HL-60 (cell line): ENCODE data around the gene POC1A.

Source experiments
- DNase-seq, 2 experiments: peaks; one replicate each; pipeline ENCODE4 v3.0.0-alpha.2; 2010 to 2020; ENCODE audit warnings: low read depth in 1 of 2, low spot score in 1 of 2
- H3K27ac ChIP-seq: fragments of 250-450 bp; sonication (Bioruptor Pico); replicated peaks from 2 replicates; pipeline ENCODE4 v1.5.1; 2020; ENCODE audit warnings: mild to moderate bottlenecking, moderate library complexity
- H3K27me3 ChIP-seq: fragments of 250-450 bp; sonication (Bioruptor Pico); 2 replicates; pipeline ENCODE4 v1.5.1; 2021; ENCODE audit warnings: mild to moderate bottlenecking, moderate library complexity; ENCODE audit not compliant: insufficient read depth, poor library complexity, severe bottlenecking
- H3K4me3 ChIP-seq: replicated peaks from 2 replicates; pipeline ENCODE4 v1.5.1; 2011; ENCODE audit warnings: mild to moderate bottlenecking, control low read depth, low read length; ENCODE audit not compliant: insufficient read depth
- GABPA ChIP-seq: IDR thresholded peaks from 2 replicates; pipeline ENCODE4 v1.6.1; 2012; ENCODE audit warnings: low read depth
- POLR2AphosphoS5 ChIP-seq: IDR thresholded peaks from 2 replicates; pipeline ENCODE4 v1.6.1; 2012; ENCODE audit warnings: low read depth
- SPI1 ChIP-seq: IDR thresholded peaks from 2 replicates; pipeline ENCODE4 v1.6.1; 2012; ENCODE audit warnings: low read depth, mild to moderate bottlenecking, borderline replicate concordance
- TF ChIP-seq, protein P1 (sequence below): IDR thresholded peaks from 2 replicates; pipeline ENCODE4 v1.6.1; 2012; ENCODE audit warnings: low read depth; ENCODE audit not compliant: insufficient replicate concordance
- TF ChIP-seq, protein P2 (sequence below): IDR thresholded peaks from one replicate; pipeline ENCODE4 v1.5.1; 2011; ENCODE audit warnings: low read length, control low read depth, inconsistent platforms; ENCODE audit not compliant: insufficient read depth

POC1A gene

DNA sequence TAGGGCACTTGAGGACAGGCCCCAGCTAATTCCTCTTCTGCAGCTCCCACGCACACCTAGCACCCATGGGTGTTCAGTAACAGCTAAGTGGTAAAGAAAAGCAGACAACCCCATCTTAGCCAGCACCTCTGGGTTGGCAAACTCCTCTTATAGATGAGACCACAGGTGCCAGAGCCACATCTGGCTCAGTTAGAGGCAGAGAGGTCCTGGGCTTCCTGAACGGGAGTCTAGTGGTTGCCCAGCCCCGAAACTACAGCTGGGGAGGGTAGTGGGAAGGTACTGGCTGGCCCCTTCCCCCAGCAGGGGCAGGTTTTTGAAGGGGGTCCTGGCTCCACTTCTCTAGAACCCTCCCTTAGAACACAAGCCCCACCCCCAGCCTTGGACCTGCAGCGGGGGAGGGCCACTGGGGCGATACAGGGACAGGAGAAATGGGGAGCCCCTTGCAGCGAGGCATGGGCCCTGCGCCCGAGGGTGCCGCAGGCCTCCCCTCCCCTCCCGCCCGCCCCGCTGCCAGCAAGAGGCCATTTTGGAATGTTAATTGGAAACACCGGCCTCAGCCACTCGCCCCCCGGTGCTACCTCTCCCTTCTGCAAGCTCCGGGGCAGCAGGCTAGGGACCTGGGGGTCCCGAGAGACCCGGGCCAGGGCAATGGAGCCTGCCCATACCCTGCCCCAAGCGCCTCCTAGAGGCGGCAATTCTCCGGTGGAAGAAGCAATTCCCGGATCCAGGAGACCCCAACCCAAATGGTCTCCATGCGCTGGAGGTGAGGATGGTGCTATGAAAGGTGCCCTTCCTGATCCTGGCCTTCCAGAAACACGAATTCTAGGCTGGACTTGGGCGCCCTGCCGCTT is 99.3 kb downstream of the POC1A start:
- no peaks in the 10 kb centered on the region for H3K27me3 ChIP-seq
- H3K4me3 ChIP-seq, result peak overlapping the region; percentile 62
- H3K27ac ChIP-seq, result peak overlapping the region; percentile 85
- no peak for TF ChIP-seq SPI1
- TF ChIP-seq, protein P1, sequence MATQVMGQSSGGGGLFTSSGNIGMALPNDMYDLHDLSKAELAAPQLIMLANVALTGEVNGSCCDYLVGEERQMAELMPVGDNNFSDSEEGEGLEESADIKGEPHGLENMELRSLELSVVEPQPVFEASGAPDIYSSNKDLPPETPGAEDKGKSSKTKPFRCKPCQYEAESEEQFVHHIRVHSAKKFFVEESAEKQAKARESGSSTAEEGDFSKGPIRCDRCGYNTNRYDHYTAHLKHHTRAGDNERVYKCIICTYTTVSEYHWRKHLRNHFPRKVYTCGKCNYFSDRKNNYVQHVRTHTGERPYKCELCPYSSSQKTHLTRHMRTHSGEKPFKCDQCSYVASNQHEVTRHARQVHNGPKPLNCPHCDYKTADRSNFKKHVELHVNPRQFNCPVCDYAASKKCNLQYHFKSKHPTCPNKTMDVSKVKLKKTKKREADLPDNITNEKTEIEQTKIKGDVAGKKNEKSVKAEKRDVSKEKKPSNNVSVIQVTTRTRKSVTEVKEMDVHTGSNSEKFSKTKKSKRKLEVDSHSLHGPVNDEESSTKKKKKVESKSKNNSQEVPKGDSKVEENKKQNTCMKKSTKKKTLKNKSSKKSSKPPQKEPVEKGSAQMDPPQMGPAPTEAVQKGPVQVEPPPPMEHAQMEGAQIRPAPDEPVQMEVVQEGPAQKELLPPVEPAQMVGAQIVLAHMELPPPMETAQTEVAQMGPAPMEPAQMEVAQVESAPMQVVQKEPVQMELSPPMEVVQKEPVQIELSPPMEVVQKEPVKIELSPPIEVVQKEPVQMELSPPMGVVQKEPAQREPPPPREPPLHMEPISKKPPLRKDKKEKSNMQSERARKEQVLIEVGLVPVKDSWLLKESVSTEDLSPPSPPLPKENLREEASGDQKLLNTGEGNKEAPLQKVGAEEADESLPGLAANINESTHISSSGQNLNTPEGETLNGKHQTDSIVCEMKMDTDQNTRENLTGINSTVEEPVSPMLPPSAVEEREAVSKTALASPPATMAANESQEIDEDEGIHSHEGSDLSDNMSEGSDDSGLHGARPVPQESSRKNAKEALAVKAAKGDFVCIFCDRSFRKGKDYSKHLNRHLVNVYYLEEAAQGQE, result no peak
- TF ChIP-seq POLR2AphosphoS5, result no peak; the same call in 1 of the 2 replicates
- TF ChIP-seq, protein P2, sequence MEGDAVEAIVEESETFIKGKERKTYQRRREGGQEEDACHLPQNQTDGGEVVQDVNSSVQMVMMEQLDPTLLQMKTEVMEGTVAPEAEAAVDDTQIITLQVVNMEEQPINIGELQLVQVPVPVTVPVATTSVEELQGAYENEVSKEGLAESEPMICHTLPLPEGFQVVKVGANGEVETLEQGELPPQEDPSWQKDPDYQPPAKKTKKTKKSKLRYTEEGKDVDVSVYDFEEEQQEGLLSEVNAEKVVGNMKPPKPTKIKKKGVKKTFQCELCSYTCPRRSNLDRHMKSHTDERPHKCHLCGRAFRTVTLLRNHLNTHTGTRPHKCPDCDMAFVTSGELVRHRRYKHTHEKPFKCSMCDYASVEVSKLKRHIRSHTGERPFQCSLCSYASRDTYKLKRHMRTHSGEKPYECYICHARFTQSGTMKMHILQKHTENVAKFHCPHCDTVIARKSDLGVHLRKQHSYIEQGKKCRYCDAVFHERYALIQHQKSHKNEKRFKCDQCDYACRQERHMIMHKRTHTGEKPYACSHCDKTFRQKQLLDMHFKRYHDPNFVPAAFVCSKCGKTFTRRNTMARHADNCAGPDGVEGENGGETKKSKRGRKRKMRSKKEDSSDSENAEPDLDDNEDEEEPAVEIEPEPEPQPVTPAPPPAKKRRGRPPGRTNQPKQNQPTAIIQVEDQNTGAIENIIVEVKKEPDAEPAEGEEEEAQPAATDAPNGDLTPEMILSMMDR, result no peak
- no peak for TF ChIP-seq GABPA
- DNase-seq, result peak in 1 of 2 experiments; percentile 33

DNA sequence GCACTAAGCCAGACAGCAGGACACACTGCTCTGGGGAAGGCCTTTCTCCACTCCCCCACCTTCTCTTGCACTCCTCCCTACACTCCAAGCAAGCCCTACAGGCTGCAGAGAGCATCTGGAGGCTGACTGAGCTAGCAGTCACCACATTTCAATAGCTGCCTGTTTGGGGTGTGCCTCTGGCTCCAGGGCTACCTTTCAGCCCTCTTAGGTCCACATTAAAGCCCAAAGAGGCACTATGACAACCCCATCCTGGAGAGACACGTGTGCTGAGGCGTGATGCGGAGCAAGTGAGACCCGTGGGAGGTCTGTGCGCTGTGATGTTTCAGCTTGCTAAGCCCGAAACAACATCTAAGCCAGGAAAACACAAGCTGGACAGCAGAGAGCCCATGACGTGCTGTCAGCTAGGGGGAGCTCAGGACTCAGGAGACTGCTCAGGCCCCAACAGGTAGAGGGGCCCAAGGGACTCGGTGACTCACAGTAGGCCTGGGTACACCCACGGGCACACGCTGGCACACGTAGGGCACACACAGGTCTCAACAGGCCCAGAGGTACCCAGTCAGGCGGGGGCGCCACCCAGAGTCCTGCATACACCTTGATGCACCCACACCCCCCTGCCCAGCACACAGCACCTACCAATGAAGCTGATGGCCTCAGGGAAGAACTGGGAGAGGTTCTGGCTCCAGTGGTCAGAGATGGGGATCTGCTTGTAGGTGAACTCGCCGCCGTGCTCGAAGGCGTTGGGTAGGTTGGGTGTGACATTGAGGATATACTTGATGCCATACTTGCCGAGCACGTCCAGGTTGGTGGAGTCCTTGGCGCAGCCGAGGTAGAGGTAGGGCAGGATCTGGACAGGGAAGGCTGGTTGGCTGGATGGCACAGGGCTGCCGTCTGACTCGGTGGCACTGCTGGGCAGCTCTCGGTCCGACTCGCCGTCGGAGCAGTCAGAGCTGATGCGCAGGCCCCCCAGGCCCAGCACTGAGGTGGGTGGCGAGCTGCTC is 100.6 kb downstream of the POC1A start:
- no peak for TF ChIP-seq GABPA
- TF ChIP-seq, protein P2, result peak; percentile 6
- TF ChIP-seq, protein P1, result peak; percentile 73
- TF ChIP-seq POLR2AphosphoS5, result no peak
- peak; percentile 28 to 42 for DNase-seq
- H3K4me3 ChIP-seq, result peak overlapping the region; percentile 62
- peak overlapping the region; percentile 85 for H3K27ac ChIP-seq
- H3K27me3 ChIP-seq, result no peaks in the 10 kb centered on the region

DNA sequence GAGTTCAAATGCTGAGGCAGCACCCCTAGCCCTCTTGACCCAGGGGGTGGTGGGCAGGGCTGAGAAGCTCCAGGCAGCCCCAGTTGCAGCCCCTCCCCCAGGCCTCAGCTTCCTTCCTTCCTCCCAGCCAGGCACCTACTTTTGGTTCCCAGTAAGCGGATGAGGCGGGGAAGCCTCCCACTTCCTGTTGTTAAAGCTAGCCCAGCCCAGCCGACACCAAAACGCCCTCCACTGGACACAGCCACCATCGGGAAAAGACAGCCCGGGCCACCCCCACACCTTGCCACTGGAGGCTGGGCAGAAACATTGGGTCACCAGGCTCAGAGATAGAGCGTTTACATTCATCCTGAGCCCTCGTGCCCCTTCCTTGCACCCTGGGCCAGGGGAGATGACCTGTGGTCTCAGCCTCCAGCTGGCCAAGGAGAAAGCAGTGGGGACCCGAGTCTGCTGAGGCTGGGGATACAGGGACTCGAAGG is 101.4 kb downstream of the POC1A start:
- TF ChIP-seq POLR2AphosphoS5 (no peak), GABPA (peak; percentile 59), SPI1 (peak; percentile 76)
- TF ChIP-seq, protein P2, result peak; percentile 24
- TF ChIP-seq, protein P1, result no peak
- Histone ChIP-seq H3K4me3 (peak overlapping the region; percentile 22), H3K27ac (peak overlapping the region; percentile 53), H3K27me3 (no peaks in the 10 kb centered on the region)
- peak; percentile 84 to 90 for DNase-seq
